Epithelial cell of proximal tubule (primary cell): Measurements from ENCODE around the gene PODN. TPM values are rescaled to one million over a fixed set of nuclear protein-coding genes. Genes with fewer than 3 reads are reported as not detected.

Experiments
- DNase-seq: peaks from one replicate; pipeline ENCODE4 v3.0.0-alpha.2; 2011; ENCODE audit warnings: low read depth
- H3K4me3 ChIP-seq: 2 replicates; pipeline ENCODE4 v1.5.1; 2011; ENCODE audit warnings: low read depth, mild to moderate bottlenecking, low read length
- CTCF ChIP-seq: conservative IDR thresholded peaks from 2 replicates; pipeline ENCODE4 v1.5.1; 2012; ENCODE audit warnings: low read depth, mild to moderate bottlenecking, low read length
- total RNA-seq: library from RNA; depleted of rRNA; stranded (reverse); fragments of >200 nt; gene quantifications from 2 replicates; pipeline ENCODE4 v1.2.3, GENCODE V29; 2015

PODN gene
- total RNA-seq, 1 donor from 2014 or later = 0.06 TPM

DNA sequence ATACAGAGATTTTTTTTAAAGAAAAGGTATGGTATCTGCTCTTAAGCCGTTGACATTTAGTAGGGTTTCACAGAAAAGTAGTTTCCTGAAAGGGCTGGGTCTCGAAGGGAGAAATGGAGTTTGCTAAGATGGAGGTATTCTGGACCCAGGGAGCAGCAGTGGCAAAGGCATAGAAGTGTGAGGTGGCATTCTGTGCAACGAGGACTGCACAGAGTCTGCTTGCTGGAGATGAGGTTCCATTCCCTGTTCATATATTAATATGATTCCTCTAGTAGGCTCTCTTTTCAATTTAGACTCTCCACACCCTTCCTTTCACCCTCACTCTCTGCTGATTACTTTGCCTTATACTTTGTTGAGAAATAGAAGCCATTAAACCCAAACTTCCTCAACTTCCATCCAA lies 38.5 kb upstream of the PODN start:
- H3K4me3 ChIP-seq = no peak overlapping the region
- no peak for DNase-seq
- TF ChIP-seq CTCF = no peak

DNA sequence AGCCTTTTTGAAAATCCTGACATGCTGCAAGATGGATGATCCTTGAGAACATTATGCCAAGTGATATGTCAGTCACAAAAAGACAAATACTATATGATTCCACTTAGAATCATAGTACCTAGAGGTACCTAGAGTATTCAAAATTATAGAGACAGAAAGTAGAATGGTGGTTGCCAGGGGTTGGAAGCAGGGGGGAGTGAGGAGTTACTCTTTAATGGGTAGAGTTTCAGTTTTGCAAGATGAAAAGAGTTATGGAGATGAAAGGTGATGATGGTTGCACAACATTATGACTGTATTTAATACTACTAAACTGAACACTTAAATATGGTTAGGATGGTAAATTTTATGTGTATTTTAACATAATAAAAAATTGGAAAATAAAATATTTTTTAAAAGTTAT lies 37.9 kb upstream of the PODN start:
- no peak overlapping the region for H3K4me3 ChIP-seq
- DNase-seq = no peak
- TF ChIP-seq CTCF = no peak

DNA sequence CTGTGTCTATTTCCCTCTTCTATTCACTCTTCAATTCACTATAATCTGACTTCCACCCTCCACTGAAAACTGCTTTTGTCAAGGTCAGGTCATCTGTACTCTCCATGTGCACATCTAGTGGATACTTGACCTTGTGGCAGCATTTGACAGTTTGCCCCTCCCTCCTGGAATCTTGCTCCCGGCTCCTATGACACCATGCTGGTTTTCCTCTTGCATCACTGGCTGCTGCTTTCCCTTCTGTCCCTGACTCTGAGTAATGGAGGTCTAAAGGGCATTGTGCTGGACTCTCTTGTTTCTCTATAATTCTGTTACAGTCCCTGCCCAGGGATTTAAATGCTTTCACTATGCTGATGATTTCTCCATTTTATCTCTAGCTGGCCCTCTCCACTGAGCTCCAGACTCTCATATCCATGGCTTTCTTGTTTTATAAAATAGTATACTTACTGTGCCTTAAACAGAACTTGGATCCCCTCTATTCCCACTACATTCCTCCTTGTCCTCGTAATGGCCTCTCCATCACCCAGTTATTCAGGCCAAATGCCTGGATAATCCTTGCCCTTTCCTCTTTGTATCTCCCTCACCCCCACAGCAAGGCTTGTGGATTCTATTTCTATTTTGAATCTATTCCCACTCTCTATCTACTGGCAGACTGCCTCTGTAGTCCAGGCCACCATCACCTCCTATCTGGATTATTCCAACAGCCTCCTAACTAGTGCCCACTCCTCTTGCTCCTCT lies 36.8 kb upstream of the PODN start:
- H3K4me3 ChIP-seq = no peak overlapping the region
- DNase-seq = peak; percentile 51
- TF ChIP-seq CTCF = no peak

DNA sequence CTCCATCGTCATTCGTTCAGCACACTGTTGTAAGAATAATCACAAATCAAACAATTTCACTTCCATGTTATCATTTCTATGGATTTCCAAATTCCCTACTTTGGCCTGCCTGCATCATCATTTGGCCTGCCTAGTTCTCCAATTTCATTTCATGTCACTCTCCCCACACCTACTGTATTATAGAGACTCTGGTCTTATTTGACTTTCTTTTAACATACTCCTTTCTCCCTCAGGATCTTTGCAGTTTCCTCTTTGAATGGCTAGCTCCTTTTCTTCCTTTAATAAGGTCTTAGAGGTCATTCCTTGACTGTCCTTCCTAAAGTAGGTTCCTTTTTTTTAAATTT lies 36.3 kb upstream of the PODN start:
- H3K4me3 ChIP-seq = no peak overlapping the region
- no peak for DNase-seq
- no peak for TF ChIP-seq CTCF

GRCh38 chr1:53026254-53026653 lies 35.8 kb upstream of the PODN start:
- H3K4me3 ChIP-seq = no peak overlapping the region
- TF ChIP-seq CTCF = no peak
- no peak for DNase-seq

GRCh38 chr1:53031732-53032131 lies 30.3 kb upstream of the PODN start:
- H3K4me3 ChIP-seq = no peak overlapping the region
- TF ChIP-seq CTCF = no peak
- no peak for DNase-seq

DNA sequence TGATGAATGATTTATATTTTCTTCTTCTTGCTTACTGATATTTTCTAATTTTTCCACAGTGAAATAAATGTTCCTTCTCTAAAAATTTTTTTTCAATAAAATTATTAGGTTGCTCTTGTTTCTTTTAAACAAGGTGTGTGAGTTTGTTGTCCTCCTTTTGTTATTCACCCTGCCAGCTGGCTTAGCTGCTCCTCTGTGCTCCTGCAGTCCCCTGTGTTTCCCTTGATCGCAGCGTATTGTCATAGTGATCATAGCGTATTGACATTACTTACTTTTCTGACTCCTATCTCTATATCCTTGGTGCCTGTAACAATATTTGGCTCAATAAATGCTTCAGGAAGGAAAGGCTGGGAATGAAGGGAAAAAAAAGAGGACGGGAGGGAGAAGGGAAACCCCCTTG lies 24.9 kb upstream of the PODN start:
- no peak for TF ChIP-seq CTCF
- DNase-seq = no peak
- no peak overlapping the region for H3K4me3 ChIP-seq
